Liver (tissue), 9 donors: ENCODE measurements around the gene ANAPC7. TPM values are rescaled to one million over a fixed set of nuclear protein-coding genes. Genes with fewer than 3 reads are reported as not detected.
"Not testable (repeated sequence)": the region's sequence is repeated elsewhere in the genome, so short reads cannot be mapped to it uniquely, and the experiment has no call there.

Experiments used
- DNase-seq: peaks from one replicate; pipeline ENCODE4 v3.0.0-alpha.2; 2017; ENCODE audit warnings: low spot score
- H3K27ac ChIP-seq, 2 donors: one replicate each; pipeline ENCODE4 v1.7.0; 2013; ENCODE audit warnings: inconsistent platforms in 2 of 2, low read length in 2 of 2, control low read depth in 1 of 2, low read depth in 1 of 2, mild to moderate bottlenecking in 1 of 2
- H3K27me3 ChIP-seq, 4 donors: one replicate each; pipeline versions ENCODE4 v1.6.1 to v1.7.0; 2013; ENCODE audit warnings: low read length in 3 of 4, inconsistent platforms in 1 of 4, mild to moderate bottlenecking in 1 of 4, moderate library complexity in 1 of 4; ENCODE audit not compliant: control insufficient read depth in 4 of 4, insufficient read depth in 4 of 4
- H3K36me3 ChIP-seq, 4 donors: one replicate each; pipeline versions ENCODE4 v1.6.1 to v1.7.0; 2013; ENCODE audit warnings: low read length in 3 of 4, mild to moderate bottlenecking in 3 of 4, low read depth in 1 of 4, moderate library complexity in 1 of 4; ENCODE audit not compliant: control insufficient read depth in 4 of 4, insufficient read depth in 3 of 4
- H3K4me1 ChIP-seq, 4 donors: one replicate each; pipeline versions ENCODE4 v1.6.1 to v1.7.0; 2013; ENCODE audit warnings: low read length in 3 of 4, mild to moderate bottlenecking in 3 of 4, moderate library complexity in 1 of 4; ENCODE audit not compliant: control insufficient read depth in 4 of 4, insufficient read depth in 4 of 4
- H3K4me3 ChIP-seq, 3 donors: one replicate each; pipeline versions ENCODE4 v1.6.1 to v1.7.0; 2013; ENCODE audit warnings: low read length in 3 of 3, control low read depth in 1 of 3, low read depth in 1 of 3, mild to moderate bottlenecking in 1 of 3
- H3K9ac ChIP-seq, 2 donors: one replicate each; pipeline ENCODE4 v1.7.0; 2013; ENCODE audit warnings: low read length in 2 of 2, mild to moderate bottlenecking in 2 of 2, moderate library complexity in 2 of 2, control low read depth in 1 of 2, low read depth in 1 of 2
- H3K9me3 ChIP-seq, 4 donors: one replicate each; pipeline versions ENCODE4 v1.6.1 to v1.7.0; 2013; ENCODE audit warnings: low read length in 3 of 4; ENCODE audit not compliant: control insufficient read depth in 4 of 4
- ATF3 ChIP-seq: IDR thresholded peaks from 2 replicates; pipeline ENCODE4 v1.6.1; 2016; ENCODE audit warnings: antibody characterized with exemption
- FOXA1 ChIP-seq: IDR thresholded peaks from 2 replicates; pipeline ENCODE4 v1.6.1; 2016; ENCODE audit warnings: antibody characterized with exemption
- FOXA2 ChIP-seq: IDR thresholded peaks from 2 replicates; pipeline ENCODE4 v1.6.1; 2016; ENCODE audit warnings: antibody characterized with exemption
- HNF4A ChIP-seq, 2 donors: conservative IDR thresholded peaks; 2 replicates each; pipeline ENCODE4 v1.6.1; 2016; ENCODE audit warnings: antibody characterized with exemption in 2 of 2, mild to moderate bottlenecking in 2 of 2
- HNF4G ChIP-seq: IDR thresholded peaks from 2 replicates; pipeline ENCODE4 v1.6.1; 2016; ENCODE audit warnings: antibody characterized with exemption
- RAD21 ChIP-seq, 2 donors: IDR thresholded peaks; 2 replicates each; pipeline ENCODE4 v1.6.1; 2016; ENCODE audit warnings: antibody characterized with exemption in 2 of 2, mild to moderate bottlenecking in 2 of 2
- REST ChIP-seq: IDR thresholded peaks from 2 replicates; pipeline ENCODE4 v1.6.1; 2016; ENCODE audit warnings: antibody characterized with exemption, mild to moderate bottlenecking
- RXRA ChIP-seq, 2 donors: IDR thresholded peaks; 2 replicates each; pipeline ENCODE4 v1.6.1; 2017 to 2018; ENCODE audit warnings: antibody characterized with exemption in 2 of 2, mild to moderate bottlenecking in 1 of 2
- SP1 ChIP-seq: IDR thresholded peaks from 2 replicates; pipeline ENCODE4 v1.6.1; 2018; ENCODE audit warnings: antibody characterized with exemption, mild to moderate bottlenecking
- TAF1 ChIP-seq: conservative IDR thresholded peaks from 2 replicates; pipeline ENCODE4 v1.6.1; 2016; ENCODE audit warnings: antibody characterized with exemption, mild to moderate bottlenecking
- YY1 ChIP-seq: IDR thresholded peaks from 2 replicates; pipeline ENCODE4 v1.6.1; 2016; ENCODE audit warnings: antibody characterized with exemption, mild to moderate bottlenecking
- WGBS: extraction: QIAGEN DNeasy Blood & Tissue Kit; methylation state at CpG from one replicate; pipeline ENCODE4 v1.1.7; 2013; 5-methylcytosine and 5-hydroxymethylcytosine counted together
- polyA plus RNA-seq, 2 donors: library from polyadenylated mRNA; stranded (reverse) in 1 of 2; unstranded in 1 of 2; fragments of 200-250 nt in 1 of 2; fragments of >200 nt in 1 of 2; fragmentation: Nextera tagmentation in 1 of 2; extraction: Ambion mirVana in 1 of 2; gene quantifications; one replicate each; pipeline versions ENCODE4 v1.2.1 to v1.2.3, GENCODE V29; 2013 to 2015
- total RNA-seq, 2 donors: library from RNA; depleted of rRNA; stranded (reverse); fragments of >200 nt; gene quantifications; one replicate each; pipeline ENCODE4 v1.2.3, GENCODE V29; 2014
- TF ChIP-seq, protein P1 (sequence below): fragments of 150-350 bp; IDR thresholded peaks from 2 replicates; pipeline ENCODE4 v1.5.1; 2017; ENCODE audit warnings: improper control_type of control experiment, low read depth, low read length; ENCODE audit not compliant: missing input control
- TF ChIP-seq, protein P2 (sequence below): IDR thresholded peaks from 2 replicates; pipeline ENCODE4 v1.6.1; 2016; ENCODE audit warnings: antibody characterized with exemption
- donor health status: healthy.
- donor health status: healthy.
- donor health status: healthy.
- donor health status: healthy.
- donor health status: healthy.

The ANAPC7 gene
- total and polyA plus RNA-seq, 4 donors: 11.4 to 21.1 (median 16.3) TPM

DNA sequence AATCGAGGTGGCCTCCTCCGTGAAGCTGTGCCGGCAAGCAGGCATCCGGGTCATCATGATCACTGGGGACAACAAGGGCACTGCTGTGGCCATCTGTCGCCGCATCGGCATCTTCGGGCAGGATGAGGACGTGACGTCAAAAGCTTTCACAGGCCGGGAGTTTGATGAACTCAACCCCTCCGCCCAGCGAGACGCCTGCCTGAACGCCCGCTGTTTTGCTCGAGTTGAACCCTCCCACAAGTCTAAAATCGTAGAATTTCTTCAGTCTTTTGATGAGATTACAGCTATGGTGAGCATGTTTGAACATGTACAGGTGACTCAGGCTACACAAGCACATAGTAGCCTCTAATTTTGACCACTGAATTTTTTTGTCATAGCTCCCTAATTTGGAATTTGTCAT lies 62.8 kb downstream of the ANAPC7 start:
- H3K27ac ChIP-seq: no peak overlapping the region
- no peak overlapping the region for H3K4me3 ChIP-seq
- H3K9me3 ChIP-seq: no peaks in the 10 kb centered on the region
- H3K27me3 ChIP-seq: no peaks in the 10 kb centered on the region
- no peaks in the 10 kb centered on the region for H3K4me1 ChIP-seq
- TF ChIP-seq HNF4G (no peak), RAD21 (IDR thresholded peaks at IDR 0.05) (no peak), YY1 (no peak), SP1 (no peak), FOXA2 (no peak), HNF4A (conservative IDR thresholded peaks at IDR 0.05) (no peak), FOXA1 (no peak), TAF1 (no peak), ATF3 (no peak), REST (no peak), RXRA (IDR thresholded peaks at IDR 0.05) (no peak)
- TF ChIP-seq, protein P1, sequence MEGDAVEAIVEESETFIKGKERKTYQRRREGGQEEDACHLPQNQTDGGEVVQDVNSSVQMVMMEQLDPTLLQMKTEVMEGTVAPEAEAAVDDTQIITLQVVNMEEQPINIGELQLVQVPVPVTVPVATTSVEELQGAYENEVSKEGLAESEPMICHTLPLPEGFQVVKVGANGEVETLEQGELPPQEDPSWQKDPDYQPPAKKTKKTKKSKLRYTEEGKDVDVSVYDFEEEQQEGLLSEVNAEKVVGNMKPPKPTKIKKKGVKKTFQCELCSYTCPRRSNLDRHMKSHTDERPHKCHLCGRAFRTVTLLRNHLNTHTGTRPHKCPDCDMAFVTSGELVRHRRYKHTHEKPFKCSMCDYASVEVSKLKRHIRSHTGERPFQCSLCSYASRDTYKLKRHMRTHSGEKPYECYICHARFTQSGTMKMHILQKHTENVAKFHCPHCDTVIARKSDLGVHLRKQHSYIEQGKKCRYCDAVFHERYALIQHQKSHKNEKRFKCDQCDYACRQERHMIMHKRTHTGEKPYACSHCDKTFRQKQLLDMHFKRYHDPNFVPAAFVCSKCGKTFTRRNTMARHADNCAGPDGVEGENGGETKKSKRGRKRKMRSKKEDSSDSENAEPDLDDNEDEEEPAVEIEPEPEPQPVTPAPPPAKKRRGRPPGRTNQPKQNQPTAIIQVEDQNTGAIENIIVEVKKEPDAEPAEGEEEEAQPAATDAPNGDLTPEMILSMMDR: no peak
- TF ChIP-seq, protein P2, sequence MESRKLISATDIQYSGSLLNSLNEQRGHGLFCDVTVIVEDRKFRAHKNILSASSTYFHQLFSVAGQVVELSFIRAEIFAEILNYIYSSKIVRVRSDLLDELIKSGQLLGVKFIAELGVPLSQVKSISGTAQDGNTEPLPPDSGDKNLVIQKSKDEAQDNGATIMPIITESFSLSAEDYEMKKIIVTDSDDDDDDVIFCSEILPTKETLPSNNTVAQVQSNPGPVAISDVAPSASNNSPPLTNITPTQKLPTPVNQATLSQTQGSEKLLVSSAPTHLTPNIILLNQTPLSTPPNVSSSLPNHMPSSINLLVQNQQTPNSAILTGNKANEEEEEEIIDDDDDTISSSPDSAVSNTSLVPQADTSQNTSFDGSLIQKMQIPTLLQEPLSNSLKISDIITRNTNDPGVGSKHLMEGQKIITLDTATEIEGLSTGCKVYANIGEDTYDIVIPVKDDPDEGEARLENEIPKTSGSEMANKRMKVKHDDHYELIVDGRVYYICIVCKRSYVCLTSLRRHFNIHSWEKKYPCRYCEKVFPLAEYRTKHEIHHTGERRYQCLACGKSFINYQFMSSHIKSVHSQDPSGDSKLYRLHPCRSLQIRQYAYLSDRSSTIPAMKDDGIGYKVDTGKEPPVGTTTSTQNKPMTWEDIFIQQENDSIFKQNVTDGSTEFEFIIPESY: no peak
- H3K9ac ChIP-seq: no peak overlapping the region
- DNase-seq: no peak
- H3K36me3 ChIP-seq: peaks cover 34 to 99% (median 93%) of the 10 kb centered on the region in 4 donors
- whole genome bisulfite sequencing: 92% methylated on average over 18 of the region's 18 CpGs

- H3K4me3 ChIP-seq, H3K27ac ChIP-seq, H3K27me3 ChIP-seq, H3K9me3 ChIP-seq, H3K4me1 ChIP-seq, H3K9ac ChIP-seq, DNase-seq: not testable (repeated sequence)
- peaks cover 34 to 99% (median 93%) of the 10 kb centered on the region in 4 donors for H3K36me3 ChIP-seq
- WGBS: 96% methylated on average over 8 of the region's 8 CpGs
Measured at GRCh38 chr12:110340261-110340660, 63.2 kb downstream of the ANAPC7 start.
